ENCODE measurements around the gene MBLAC2. TPM values are rescaled to one million over a fixed set of nuclear protein-coding genes. Genes with fewer than 3 reads are reported as not detected.

The MBLAC2 gene
- total RNA-seq (2013), result 1.3 TPM
- polyA plus RNA-seq, result 1 to 10 TPM in 2 of 3 donors, under 1 TPM in 1; 0.96 to 1.5 (median 1.2) TPM
- polyA minus RNA-seq, result 0.80 and 1.4 TPM in 2 replicates
- total RNA-seq, result 0.67 to 3.3 (median 1.6) reads per million in 11 experiments

GRCh38 chr5:90474235-90475107, at the start of gene MBLAC2, which contains the start of gene POLR3G:
Gene MBLAC2 (minus strand): TSS chr5:90474771. CDS start chr5:90474292, 479 bp downstream.
Gene POLR3G (plus strand): TSS chr5:90474864. CDS start chr5:90485568, 10,704 bp downstream.
- H3K79me2 ChIP-seq (ENCODE audit: insufficient read depth, low read length), result peaks cover 6% of the 10 kb centered on the region
- H3K36me3 ChIP-seq (replicated peaks in 1 of 2; ENCODE audit: control insufficient read depth in 1 of 2, insufficient read depth in 2 of 2, low read length in 2 of 2), result no peaks in the 10 kb centered on the region
- peak; percentile 55 for TF ChIP-seq CTCF (IDR thresholded peaks at IDR 0.05)
- peak; percentile 72 to 82 (median 80) for DNase-seq
- peaks cover 22% of the 10 kb centered on the region for H3K4me1 Mint-ChIP-seq
- H3K4me3 ChIP-seq (replicated peaks in 1 of 3; ENCODE audit: low read depth in 2 of 3, low read length in 3 of 3), result peak within 1 kb of the TSS; percentile 74 to 90 (median 79)
- peak within 1 kb of the TSS; percentile 80 to 92 (median 88) for H3K27ac Mint-ChIP-seq
- no peaks in the 10 kb centered on the region for H3K27me3 ChIP-seq (ENCODE audit: control insufficient read depth in 2 of 2, insufficient read depth in 2 of 2, low read length in 2 of 2)
- H3K4me3 Mint-ChIP-seq, result peak within 1 kb of the TSS; percentile 95 to 97
- H3K4me1 ChIP-seq (ENCODE audit: control insufficient read depth in 1 of 2, insufficient read depth in 2 of 2, low read length in 2 of 2), result peaks cover 19 to 22% of the 10 kb centered on the region in 2 donors
- peaks cover 3 to 7% (median 3%) of the 10 kb centered on the region in 3 donors for H3K27me3 Mint-ChIP-seq (ENCODE audit: low read depth in 3 of 3)
- peak within 1 kb of the TSS; percentile 97 for H3K4me2 ChIP-seq (replicated peaks; ENCODE audit: extremely low read depth, low read length, poor library complexity, severe bottlenecking)
- no peaks in the 10 kb centered on the region for H4K20me1 ChIP-seq (ENCODE audit: insufficient read depth, low read length)
- H3K27ac ChIP-seq (ENCODE audit: low read depth in 1 of 2, low read length in 2 of 2), result peak within 1 kb of the TSS; percentile 58 to 74
- intact Hi-C loops (cut with micrococcal nuclease), result loop anchor here (5.0 to 10.0 kb wide), 3 partner anchors 50 to 62 kb away; partner anchors contain the start of gene LYSMD3 (in 1 of the 2)
- no peaks in the 10 kb centered on the region for H3K9me3 ChIP-seq (replicated peaks in 1 of 2; ENCODE audit: control insufficient read depth in 1 of 2, insufficient read depth in 1 of 2, low read length in 2 of 2)
- H3K9ac ChIP-seq (ENCODE audit: insufficient read depth, low read length, poor library complexity, severe bottlenecking), result peak within 1 kb of the TSS; percentile 59
- H3K9me3 Mint-ChIP-seq, result peaks cover 0 to 9% (median 3%) of the 10 kb centered on the region in 7 donors
- under 1% methylated on average over 67 of the region's 73 CpGs for WGBS (ENCODE audit: insufficient coverage)
- peaks cover 0 to 3% of the 10 kb centered on the region in 2 donors for H3K36me3 Mint-ChIP-seq
- peak within 1 kb of the TSS; percentile 98 for H2AFZ ChIP-seq (ENCODE audit: insufficient read depth, low read depth, low read length, poor library complexity, severe bottlenecking)

- Histone ChIP-seq H4K20me1 (ENCODE audit: insufficient read depth, low read length) (no peaks in the 10 kb centered on the region), H3K4me1 (ENCODE audit: control insufficient read depth in 1 of 2, insufficient read depth in 2 of 2, low read length in 2 of 2) (no peaks in the 10 kb centered on the region), H3K36me3 (replicated peaks in 1 of 2; ENCODE audit: control insufficient read depth in 1 of 2, insufficient read depth in 2 of 2, low read length in 2 of 2) (peaks cover 59 to 76% of the 10 kb centered on the region in 2 donors), H3K9me3 (replicated peaks in 1 of 2; ENCODE audit: control insufficient read depth in 1 of 2, insufficient read depth in 1 of 2, low read length in 2 of 2) (no peaks in the 10 kb centered on the region), H3K9ac (ENCODE audit: insufficient read depth, low read length, poor library complexity, severe bottlenecking) (no peak overlapping the region), H3K4me3 (replicated peaks in 1 of 3; ENCODE audit: low read depth in 2 of 3, low read length in 3 of 3) (no peak overlapping the region), H3K79me2 (ENCODE audit: insufficient read depth, low read length) (peaks cover 5% of the 10 kb centered on the region), H3K4me2 (replicated peaks; ENCODE audit: extremely low read depth, low read length, poor library complexity, severe bottlenecking) (no peak overlapping the region), H3K27me3 (ENCODE audit: control insufficient read depth in 2 of 2, insufficient read depth in 2 of 2, low read length in 2 of 2) (no peaks in the 10 kb centered on the region), H3K27ac (ENCODE audit: low read depth in 1 of 2, low read length in 2 of 2) (no peak overlapping the region), H2AFZ (ENCODE audit: insufficient read depth, low read depth, low read length, poor library complexity, severe bottlenecking) (no peak overlapping the region)
- DNase-seq, result no peak
- TF ChIP-seq CTCF (IDR thresholded peaks at IDR 0.05), result no peak
- Mint-ChIP-seq H3K27ac (no peak overlapping the region), H3K27me3 (ENCODE audit: low read depth in 3 of 3) (peaks cover 0 to 1% (median 0%) of the 10 kb centered on the region in 3 donors), H3K36me3 (peaks cover 65% of the 10 kb centered on the region in 2 donors), H3K4me1 (no peaks in the 10 kb centered on the region), H3K9me3 (peaks cover 0 to 4% (median 0%) of the 10 kb centered on the region in 7 donors), H3K4me3 (no peak overlapping the region)
- WGBS (ENCODE audit: insufficient coverage), result 100% methylated on average over 3 of the region's 7 CpGs
- intact Hi-C loops (cut with micrococcal nuclease), result no loop called here
Observed at GRCh38 chr5:90519081-90519480, 44.5 kb upstream of the MBLAC2 start.

All from CD14-positive monocyte (primary cell).